ENCODE data around the gene ARL8A.
"Not testable (repeated sequence)": the region's sequence is repeated elsewhere in the genome, so short reads cannot be mapped to it uniquely, and the experiment has no call there.

Gene ARL8A

GRCh38 chr1:202173993-202174392 lies 29.5 kb upstream of the ARL8A start:
- DNase-seq (ENCODE audit: low spot score) = no peak

- DNase-seq (ENCODE audit: low spot score) = no peak
These were observed 27.4 kb upstream of the ARL8A start for GRCh38 chr1:202172015-202172355.

GRCh38 chr1:202171292-202172014 lies 26.9 kb upstream of the ARL8A start:
- no peak for DNase-seq (ENCODE audit: low spot score)

GRCh38 chr1:202170726-202171125 lies 26.2 kb upstream of the ARL8A start:
- DNase-seq (ENCODE audit: low spot score) = no peak

- no peak for DNase-seq (ENCODE audit: low spot score)
These were observed 24.3 kb upstream of the ARL8A start for GRCh38 chr1:202168861-202169260.

- DNase-seq (ENCODE audit: low spot score) = no peak
These were observed 23.3 kb upstream of the ARL8A start for GRCh38 chr1:202167708-202168415.

- not testable (repeated sequence) for DNase-seq (ENCODE audit: low spot score)
These were observed 22.5 kb upstream of the ARL8A start for GRCh38 chr1:202167054-202167453.

GRCh38 chr1:202165942-202166843 lies 21.7 kb upstream of the ARL8A start:
- no peak for DNase-seq (ENCODE audit: low spot score)

GRCh38 chr1:202165267-202165941 lies 20.9 kb upstream of the ARL8A start:
- DNase-seq (ENCODE audit: low spot score) = peak; percentile 39

GRCh38 chr1:202164271-202165037 lies 19.9 kb upstream of the ARL8A start:
- no peak for DNase-seq (ENCODE audit: low spot score)

GRCh38 chr1:202163281-202164270 lies 19.0 kb upstream of the ARL8A start:
- DNase-seq (ENCODE audit: low spot score) = peak; percentile 26

- DNase-seq (ENCODE audit: low spot score) = no peak
These were observed 18.1 kb upstream of the ARL8A start for GRCh38 chr1:202162418-202163280.

GRCh38 chr1:202162047-202162417 lies 17.5 kb upstream of the ARL8A start:
- DNase-seq (ENCODE audit: low spot score) = no peak

GRCh38 chr1:202161151-202162046 lies 16.9 kb upstream of the ARL8A start:
- DNase-seq (ENCODE audit: low spot score) = peak; percentile 26

GRCh38 chr1:202160377-202160940 lies 15.9 kb upstream of the ARL8A start, which contains the start of gene PTPN7:
Gene PTPN7, minus strand, starts transcription at chr1:202160602. Its CDS starts 1,200 bp downstream, at chr1:202159402.
- DNase-seq (ENCODE audit: low spot score) = peak; percentile 24

GRCh38 chr1:202159534-202160371 lies 15.2 kb upstream of the ARL8A start:
- DNase-seq (ENCODE audit: low spot score) = no peak

All from iPS-NIHi11 (cell line).